HG02938 (cell line): ENCODE data around the gene COX19.
A peak's percentile ranks its signal among the peaks of the same experiment; 100 is the strongest.

Experiments used
- ATAC-seq: cut with Tn5 transposase; IDR thresholded peaks from one replicate; pipeline ENCODE4 v1.9.1; 2021; ENCODE audit warnings: mild to moderate bottlenecking, moderate library complexity; ENCODE audit not compliant: unreplicated experiment

The COX19 gene

DNA sequence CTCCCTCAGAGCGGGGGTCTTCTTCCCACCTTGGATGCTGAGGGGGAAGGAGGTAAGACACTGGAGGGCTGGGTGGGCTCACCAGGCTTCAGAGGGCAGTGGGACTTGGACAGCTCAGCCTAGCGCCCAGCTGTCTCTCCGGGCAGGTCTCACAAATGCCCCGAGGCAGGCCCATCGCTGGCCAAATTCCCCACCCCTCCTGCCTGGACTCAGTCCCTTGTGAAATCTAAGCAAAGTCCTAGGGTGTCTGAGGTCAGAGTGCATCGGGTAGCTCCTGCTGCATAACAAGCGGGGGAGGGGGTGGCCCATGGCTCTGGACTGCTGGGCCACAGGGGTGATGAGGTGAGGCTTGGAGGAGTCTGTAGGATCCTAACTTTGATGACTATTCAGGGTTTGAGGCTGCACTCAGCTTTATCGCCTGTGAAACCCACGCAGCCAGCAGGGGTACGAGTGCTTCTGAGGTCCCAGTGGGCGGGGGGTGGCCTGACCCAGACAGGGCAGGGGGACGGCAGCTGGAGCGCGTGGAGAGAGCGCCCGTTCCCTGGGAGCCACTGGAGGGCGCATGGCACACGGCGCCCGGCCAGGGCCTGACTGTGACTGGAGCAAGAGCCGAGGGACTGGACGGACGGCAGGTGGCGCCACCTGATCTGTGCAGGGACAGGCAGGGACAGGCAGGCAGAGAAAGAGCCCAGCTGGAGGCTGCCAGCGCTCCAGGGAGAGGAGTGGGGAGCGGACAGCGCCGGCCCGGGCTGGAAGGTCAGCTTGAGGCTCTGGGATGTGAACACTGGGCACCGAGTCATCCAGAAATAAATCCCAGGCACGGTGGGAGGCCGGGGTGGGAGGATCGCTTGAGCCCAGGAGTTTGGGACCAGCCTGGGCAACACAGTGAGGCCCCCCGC is 17.6 kb upstream of the COX19 start:
- peak; percentile 83 for ATAC-seq

DNA sequence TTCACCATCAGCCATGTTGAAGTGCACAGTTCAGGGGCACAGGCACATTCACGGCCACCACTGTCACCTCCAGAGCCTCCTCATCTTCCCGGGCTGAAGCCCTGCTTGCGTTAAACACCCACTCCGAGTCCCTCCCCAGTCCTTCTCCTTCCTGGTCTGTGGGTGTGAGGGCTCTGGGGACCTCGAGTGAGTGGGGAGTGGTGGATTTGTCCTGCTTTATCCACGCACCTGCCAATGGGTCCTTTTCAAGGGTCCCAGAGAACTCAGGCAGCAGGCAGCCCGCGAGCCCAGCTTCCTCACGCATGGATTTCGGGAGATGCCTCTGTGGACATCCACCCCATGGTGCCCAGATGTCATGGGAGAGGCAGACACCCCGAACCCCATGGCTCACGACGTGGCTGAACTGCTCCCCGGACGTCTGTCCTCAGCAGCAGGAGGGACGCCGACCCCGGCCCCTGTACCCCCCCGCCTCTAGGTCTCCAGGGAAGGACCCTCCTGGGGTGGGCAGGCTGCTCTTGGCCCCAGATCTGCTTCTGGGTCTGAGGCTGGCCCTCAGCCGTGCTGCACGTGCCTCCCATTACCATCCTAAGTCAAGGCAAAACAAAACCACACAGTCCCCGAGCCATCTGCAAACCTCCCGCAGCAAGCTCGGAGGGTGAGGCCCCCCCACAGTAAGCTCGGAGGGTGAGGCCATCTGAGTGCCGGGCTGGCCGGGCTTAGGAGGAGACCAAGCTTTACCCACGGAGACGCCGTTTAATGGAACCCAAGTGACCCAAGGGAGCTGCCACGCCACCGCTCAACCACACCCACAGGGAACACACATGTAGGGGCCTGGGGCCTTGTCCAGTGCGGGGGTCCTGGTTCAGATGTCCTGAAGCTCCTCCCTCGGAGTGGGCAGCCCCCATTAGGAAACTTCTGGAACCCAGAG is 16.6 kb upstream of the COX19 start:
- no peak for ATAC-seq

DNA sequence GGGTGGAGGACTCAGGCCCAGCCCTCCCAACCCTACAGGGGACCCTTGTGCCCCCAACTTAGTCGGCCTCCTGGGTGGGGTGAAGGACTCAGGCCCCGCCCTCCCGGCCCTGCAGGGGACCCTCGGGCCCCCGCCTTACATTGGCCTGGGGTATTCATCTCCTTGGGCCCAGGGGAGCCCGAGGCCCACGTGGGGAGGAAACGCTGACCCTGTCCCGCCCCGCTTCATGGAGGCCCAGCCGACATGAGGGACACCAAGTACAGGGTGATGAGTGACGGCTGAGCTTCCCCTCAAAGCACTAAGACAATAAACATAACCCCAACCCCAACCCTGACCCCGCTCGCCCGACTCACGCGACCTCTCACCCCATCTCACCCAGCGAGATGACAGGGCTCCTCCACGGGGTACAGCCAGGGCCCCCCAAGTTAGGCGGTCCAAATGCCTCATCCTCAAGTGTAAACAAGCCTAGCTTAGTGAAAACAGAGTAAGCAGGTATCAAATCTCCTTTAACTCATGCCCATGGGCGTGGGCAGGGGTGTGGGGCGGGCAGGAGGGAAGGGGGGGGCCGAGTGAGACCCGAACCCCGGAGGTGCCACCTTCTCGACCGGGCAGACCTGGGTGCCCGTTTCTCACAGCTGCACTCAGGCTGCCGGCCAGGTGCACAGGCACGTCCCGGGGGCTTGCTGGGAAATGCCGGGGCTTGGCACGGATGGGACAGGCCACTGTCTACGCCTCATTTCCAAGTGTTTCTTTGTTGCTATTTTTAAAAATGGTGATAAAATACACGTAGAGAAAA is 15.8 kb upstream of the COX19 start:
- no peak for ATAC-seq

DNA sequence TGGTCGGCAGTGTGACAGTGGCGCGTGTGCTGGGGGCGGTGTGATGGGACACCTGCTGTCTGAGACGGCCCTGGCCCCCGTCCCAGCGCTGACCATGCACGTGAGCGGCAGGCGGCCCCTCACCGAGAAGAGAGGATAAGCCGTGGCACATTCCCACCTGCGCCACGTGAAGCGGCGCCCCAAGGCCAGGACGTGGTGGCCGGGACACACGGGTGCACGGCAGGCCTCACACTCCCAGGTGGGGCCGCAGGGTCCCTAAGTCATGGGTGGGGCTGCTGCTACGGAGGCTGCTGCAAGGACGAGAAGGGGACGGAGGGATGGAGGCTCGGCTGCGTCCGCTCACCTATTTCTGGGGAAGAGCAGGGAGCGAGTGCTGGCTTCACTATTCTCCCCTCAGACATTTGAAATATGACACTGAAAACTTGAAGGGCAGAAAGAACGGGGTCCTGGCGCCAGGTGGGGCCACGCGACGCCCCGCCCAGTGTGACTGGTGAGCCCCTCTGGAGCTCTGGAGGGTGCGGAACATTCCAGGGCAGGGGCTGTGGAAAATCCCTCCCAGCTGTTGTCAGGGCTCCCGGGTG is 15.1 kb upstream of the COX19 start:
- no peak for ATAC-seq

DNA sequence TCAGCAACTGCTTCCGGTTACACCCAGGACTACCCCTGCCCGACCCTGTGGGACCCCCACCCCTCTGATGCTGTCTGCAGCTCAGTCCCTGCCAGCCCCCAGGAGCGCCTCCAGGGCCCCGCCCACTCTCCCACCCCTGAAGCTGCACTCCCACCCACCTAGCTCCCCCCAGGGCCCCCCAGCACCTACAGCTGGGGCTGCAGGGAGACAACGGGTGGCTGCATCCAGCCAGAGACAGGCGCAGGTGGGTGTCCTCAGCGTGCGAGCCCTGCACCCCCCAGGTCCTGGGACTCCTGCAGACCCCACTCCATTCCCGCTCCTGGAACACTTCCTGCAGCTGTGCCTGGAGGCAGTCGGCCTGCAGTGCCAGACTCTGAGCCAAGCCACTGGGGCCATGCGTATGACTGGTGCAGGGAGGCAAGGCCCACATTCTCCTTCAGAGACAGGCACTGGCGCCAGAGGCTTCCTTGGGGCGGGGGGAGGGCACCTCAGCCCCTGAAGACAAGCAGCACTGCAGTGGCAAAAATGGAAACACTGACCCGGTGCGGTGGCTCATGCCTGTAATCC is 13.7 kb upstream of the COX19 start:
- no peak for ATAC-seq

DNA sequence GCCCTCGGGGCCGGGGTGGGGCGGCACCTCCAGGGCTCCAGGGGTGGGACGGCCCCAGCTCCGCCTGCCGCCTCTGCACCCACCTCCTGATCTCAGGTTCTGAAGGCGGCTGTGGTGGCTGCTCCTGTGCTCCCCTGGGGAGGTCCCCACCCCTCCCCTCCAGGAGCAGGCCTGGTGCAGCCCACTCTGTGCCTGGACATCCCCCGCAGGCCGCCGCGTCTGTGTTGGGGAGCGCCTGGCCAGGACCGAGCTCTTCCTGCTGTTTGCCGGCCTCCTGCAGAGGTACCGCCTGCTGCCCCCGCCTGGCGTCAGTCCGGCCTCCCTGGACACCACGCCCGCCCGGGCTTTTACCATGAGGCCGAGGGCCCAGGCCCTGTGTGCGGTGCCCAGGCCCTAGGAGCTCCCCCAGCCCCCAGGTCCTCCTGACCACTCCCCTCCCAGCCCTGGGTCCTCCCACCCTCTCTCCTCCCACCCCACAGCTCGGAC is 13.1 kb upstream of the COX19 start:
- ATAC-seq: no peak

DNA sequence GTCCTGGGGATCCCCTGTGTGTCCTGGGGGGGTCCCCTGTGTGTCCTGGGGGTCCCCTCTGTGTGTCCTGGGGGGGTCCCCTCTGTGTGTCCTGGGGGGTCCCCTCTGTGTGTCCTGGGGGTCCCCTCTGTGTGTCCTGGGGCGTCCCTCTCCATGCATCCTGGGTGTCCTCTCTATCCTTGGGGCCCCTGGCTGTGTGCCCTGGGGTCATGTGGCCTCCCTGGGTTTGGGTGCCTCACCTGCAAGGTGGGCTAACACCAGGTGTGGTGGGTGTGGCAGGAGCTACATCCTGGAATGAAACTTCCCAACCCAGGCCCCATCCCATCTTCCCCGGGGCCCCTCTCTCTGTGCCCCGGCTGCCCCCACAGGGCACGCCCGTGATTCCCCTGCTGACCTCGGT is 12.6 kb upstream of the COX19 start:
- no peak for ATAC-seq

DNA sequence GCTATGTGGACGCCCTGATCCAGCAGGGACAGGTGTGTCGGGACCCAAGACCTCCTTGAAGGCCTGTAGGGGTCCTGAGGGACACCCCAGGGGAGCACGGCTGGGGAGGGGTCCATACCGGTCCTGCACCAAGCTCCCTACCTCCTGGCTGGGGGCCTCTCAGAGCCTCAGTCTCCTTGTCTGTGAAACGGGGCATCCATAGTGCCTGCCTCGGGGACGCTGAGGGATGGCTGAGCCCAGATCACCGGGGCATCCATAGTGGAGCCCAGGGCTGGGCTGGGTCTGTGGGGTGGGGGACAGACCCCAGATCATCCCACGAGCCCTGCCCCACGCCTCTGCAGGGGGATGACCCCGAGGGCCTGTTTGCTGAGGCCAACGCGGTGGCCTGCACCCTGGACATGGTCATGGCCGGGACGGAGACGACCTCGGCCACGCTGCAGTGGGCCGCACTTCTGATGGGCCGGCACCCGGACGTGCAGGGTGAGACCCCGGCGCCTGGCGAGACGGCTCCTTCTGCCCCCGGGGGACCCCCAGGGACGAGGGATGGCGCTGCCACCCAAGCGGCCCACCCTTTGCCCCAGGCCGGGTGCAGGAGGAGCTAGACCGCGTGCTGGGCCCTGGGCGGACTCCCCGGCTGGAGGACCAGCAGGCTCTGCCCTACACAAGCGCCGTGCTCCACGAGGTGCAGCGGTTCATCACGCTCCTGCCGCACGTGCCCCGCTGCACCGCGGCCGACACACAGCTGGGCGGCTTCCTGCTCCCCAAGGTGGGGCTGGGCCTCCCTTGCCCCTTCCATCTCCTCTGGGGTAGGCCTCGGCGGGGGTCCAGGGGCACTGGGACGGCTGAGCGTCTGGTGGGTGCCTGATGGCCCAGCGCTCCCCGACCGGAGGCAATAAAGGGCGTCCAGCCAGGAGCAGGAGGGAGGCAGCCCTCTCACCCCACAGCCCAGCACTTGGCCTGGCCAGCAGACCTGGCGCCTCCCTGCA is 11.7 kb upstream of the COX19 start:
- no peak for ATAC-seq

DNA sequence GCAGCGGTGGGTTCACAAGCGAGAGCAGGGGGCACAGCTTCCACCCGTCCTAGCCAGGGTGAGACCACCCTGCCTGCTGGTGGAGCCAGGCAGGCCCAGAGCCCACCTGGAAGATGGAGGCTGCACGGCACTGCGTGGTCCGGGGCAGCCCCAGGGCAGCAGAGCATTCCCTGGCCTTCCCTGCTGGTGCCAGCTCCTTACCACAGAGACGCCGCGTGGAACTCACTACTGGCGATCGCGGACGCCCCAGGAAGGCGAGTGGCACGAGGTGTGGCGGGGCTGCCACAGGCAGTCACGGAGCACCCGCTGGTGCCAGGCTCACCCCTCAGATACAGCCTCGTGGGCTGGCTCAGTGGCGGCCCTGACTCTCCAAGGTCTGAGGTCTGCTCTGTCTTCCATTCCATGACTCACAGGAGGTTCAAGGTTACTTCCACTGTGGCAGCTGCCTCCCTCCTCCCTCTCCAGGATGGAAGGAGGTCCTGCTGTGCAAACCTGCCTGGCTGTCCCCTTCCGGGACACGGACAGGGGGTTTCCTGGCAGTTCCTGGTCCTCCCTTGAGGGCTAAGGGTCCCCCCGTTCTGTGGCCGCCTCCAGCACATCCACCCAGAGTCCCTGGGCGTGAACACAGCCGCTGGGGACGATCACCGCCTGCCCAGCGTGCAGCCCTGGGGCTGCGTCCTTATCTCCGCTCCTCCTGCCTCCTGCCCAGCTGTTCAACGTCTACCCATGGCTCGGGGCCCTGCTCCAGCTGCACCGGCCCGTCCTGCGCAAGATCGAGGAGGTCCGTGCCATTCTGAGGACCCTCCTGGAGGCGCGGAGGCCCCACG is 10.8 kb upstream of the COX19 start:
- ATAC-seq: no peak

DNA sequence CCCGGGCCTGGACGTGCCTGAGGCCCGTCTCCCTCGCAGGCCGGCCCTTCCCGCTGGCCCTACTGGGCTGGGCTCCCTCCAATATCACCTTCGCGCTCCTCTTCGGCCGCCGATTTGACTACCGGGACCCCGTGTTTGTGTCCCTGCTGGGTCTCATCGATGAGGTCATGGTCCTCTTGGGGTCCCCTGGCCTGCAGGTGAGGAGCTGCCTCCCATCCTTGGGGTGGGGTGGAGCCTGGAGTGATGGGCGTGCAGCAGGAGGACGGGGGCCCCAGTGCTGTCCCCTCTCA is 9.7 kb upstream of the COX19 start:
- ATAC-seq: no peak

DNA sequence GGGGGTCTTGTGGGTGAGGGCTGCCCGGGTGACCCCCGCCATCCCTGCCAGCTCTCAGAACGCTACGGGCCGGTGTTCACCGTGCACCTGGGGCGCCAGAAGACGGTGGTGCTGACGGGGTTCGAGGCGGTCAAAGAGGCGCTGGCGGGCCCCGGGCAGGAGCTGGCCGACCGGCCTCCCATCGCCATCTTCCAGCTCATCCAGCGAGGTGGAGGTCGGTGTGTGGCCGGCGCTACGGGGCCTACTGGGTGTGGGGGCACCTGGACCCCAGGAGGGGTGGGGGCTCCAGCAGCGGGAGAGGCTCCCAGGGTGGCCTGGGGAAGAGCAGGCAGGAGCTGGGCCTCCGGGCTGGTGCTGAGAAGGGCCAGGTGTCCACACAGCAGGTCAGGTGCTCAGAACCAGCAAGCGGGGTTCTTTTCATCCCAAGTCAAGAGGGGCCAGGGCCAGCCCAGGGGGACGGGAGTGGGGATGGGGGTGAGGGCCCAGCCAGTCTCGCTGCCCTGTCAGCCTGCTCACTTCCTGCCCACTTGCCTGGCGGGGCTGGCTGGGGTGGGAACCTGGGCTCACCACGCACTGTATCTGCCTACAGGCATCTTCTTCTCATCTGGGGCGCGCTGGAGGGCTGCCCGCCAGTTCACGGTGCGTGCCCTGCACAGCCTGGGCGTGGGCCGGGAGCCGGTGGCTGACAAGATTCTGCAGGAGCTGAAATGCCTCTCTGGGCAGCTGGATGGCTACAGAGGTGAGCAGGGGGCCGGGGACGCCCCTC is 9.2 kb upstream of the COX19 start:
- ATAC-seq: no peak

DNA sequence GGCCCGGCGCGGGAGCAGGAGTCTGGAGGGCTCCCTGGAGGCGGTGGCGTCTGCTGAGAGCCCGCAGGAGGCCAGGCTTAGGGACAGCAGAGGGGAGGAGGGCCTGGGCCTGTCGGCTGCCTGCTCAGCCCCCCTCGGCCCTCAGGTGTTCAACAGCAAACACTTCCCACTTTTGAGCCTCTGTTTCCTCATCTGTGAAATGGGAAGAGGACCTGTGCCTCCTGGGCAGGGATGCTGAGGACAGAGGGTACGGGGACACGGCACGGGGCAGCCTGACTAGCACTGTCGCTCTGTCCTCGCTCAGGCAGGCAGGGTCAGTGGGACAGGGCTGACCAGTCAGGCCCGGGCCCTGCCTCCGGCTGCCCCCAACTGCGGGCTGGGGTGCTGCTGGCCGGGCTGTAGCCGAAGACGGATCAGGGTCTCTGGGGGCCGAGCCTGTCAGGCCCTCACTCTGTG is 8.3 kb upstream of the COX19 start:
- no peak for ATAC-seq

DNA sequence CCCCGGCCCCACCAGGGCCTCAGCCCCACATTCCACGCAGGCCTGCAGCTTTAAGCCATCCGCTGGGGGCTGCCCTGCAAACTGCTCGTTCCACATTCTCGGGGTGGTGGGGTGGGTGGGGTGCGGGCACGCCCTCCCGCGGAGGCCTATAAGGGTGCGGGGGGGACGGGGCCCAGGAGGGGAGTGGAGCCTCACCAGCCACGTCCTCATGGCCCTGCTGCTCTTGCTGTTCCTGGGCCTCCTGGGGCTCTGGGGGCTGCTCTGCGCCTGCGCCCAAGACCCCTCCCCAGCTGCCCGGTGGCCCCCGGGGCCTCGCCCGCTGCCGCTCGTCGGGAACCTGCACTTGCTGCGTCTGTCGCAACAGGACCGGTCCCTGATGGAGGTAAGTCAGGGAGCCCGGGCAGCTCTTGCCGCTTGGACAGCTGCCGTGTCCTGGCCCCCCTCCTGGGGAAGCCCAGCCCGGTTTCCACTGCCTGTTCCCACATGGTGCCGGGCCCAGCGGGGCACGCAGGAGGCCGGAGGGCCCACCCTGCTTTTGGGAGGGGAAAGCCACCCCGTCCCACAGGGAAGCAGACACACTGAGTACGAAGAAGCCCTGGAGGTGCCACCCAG is 7.8 kb upstream of the COX19 start, which contains the start of gene CYP2W1:
Gene CYP2W1 (plus strand): TSS at position 178 of the 612 bp plus-strand sequence. CDS start 31 bp downstream, at position 209.
- no peak for ATAC-seq

DNA sequence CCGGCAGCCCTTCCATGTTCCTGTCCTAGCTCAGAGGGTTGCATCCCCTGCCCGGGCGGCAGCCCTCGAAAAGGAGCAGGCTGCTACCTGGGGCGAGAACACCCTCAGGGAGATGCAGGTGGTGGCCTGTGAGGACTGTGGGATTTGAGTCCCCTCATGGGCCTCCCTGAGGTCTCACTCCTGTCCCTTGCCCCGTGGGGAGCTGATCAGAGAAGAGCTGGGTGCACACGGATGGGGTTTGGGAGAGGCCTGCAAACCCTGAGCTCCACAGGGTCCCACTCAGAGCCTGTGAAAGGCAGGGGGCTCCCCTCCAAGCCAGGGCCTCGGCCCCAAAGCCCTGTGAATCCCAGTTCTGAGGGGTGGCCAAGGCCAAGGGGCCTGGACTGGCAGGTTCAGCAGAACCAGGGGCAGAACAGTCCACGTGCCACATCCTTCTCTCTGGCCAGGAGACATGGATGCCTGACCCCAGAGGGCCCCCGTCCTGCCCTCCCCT is 7.2 kb upstream of the COX19 start:
- no peak for ATAC-seq

DNA sequence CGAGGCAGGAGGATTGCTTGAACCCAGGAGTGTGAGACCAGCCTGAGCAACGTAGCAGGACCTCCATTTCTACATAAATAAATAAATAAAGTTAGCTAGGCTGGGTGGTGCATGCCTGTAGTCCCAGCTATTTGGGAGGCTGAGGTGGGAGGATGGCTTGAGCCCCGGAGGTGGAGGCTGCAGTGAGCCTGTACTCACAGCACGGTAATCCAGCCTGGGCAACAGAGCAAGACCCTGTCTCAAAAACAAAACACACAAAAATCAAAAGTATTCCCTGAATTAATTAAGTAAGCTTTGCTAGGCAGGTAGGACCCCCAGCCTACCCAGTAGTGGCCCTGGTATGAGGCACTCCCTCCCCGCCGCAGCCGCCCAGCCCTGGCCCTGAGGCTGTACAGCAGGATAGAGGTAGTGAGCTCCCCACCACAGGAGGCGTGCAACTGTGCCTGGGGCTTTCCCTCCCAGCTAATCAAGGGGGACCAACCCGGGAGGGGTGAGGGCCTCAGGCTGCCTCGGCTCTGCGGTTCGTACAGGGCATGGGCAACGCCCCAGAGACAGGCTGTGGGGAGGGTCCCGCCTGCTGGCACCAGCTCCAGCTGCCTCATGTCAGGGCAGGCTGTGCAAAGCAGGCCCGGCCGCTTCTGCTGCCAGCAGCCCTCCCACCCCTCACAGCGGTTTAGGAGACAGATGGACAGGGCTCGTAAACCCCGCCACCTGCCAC is 6.6 kb upstream of the COX19 start:
- ATAC-seq: no peak

DNA sequence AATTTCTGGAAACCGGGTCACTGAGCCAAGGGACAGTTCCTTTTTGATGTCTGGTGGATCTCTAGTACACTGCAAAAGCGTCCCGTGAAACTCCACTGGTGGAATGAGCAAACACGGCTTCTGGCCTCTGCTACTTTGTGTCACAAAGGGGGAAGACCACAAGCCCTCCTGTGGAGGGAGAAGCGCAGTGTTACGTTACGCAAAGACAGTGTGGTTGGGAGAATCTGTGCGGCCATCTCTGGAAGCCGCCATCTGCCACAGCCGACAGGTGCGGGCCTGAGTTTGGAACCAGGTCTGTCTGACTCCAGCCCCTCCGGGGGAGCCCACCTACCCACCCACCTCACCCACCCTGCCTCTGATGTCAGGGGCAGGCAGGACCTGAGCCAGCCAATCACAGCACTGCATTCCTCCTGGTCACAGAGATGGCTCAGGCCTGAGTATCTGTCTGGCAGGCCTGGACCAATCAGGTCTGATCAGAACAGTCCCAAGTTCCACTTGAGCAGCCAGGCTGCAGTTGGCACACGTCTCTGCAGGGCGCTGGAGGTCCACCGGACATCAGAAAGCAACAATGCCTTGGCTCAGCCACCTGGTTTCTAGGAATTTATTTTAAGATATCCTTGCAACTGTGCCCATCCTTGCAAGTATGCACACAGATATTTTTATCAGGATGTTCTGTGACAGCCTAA is 4.7 kb upstream of the COX19 start:
- no peak for ATAC-seq
